ENCODE results near the gene FIBP. TPM values are rescaled to one million over a fixed set of nuclear protein-coding genes. Genes with fewer than 3 reads are reported as not detected.

The FIBP gene
- total RNA-seq (100 to 1,000 TPM; 121 to 123 TPM), polyA plus RNA-seq (78.6 TPM)

- peak; percentile 89 to 98 (median 95) for DNase-seq
- Histone ChIP-seq H3K36me3 (ENCODE audit: insufficient read depth, low read length) (peaks cover 9% of the 10 kb centered on the region), H3K9me3 (ENCODE audit: low read length) (no peaks in the 10 kb centered on the region), H3K27me3 (ENCODE audit: insufficient read depth, low read length, poor library complexity, severe bottlenecking) (no peaks in the 10 kb centered on the region), H3K4me3 (ENCODE audit: low read length) (peak within 1 kb of the TSS; percentile 94), H3K27ac (ENCODE audit: low read depth, low read length) (peak within 1 kb of the TSS; percentile 87), H3K4me1 (ENCODE audit: insufficient read depth, low read length) (peaks cover 48% of the 10 kb centered on the region)
- ChIA-PET POLR2A (interaction anchor here (0.5 to 6.0 kb wide), 22 partner anchors 11 to 273 kb away, joined by 3 to 140 read pairs (median 4); partner anchors contain the start of genes BANF1, C11orf68, CFL1 and KAT5), CTCF (interaction anchor here (0.6 to 21.9 kb wide), 34 partner anchors 11 to 329 kb away, joined by 3 to 560 read pairs (median 4); partner anchors contain the start of genes AP5B1, BANF1, C11orf68 and CFL1)
- no peaks in the 10 kb centered on the region for H3K9me3 Mint-ChIP-seq
- H3K27ac Mint-ChIP-seq: peak within 1 kb of the TSS; percentile 84 to 100 (median 96)
- H3K27me3 Mint-ChIP-seq: no peaks in the 10 kb centered on the region
- H3K36me3 Mint-ChIP-seq: peaks cover 0 to 38% (median 0%) of the 10 kb centered on the region in 3 donors
- H3K4me3 Mint-ChIP-seq: peak within 1 kb of the TSS; percentile 83 to 97 (median 92)
- peaks cover 54 to 71% (median 69%) of the 10 kb centered on the region in 3 donors for H3K4me1 Mint-ChIP-seq
Observed at GRCh38 chr11:65888163-65888814, at the start of gene FIBP. Gene FIBP, minus strand, starts transcription at chr11:65888471. Its CDS starts 53 bp downstream, at chr11:65888418.

DNA sequence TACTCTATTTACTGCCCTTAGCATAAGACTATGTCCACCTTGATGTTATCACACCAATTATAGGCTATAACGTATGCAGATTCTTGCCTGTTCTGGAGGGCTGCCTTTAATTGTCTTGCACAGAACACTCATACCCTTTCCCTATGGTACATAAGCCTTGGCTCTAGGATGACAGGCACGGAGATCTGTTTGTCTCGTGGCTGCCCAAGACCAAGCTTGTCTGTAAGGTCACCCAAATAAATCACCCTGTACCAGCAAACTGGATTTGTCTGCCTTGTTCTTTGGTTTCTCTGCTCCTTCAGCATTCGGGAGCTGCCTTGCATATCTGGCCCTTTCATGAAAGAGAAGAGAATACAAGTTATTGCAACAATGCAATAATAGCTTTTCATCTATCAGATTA is 49.5 kb upstream of the FIBP start:
- DNase-seq: no peak
- POLR2A ChIA-PET: no interaction called here
- Histone ChIP-seq H3K27ac (ENCODE audit: low read depth, low read length) (no peak overlapping the region), H3K27me3 (ENCODE audit: insufficient read depth, low read length, poor library complexity, severe bottlenecking) (no peaks in the 10 kb centered on the region), H3K4me3 (ENCODE audit: low read length) (no peak overlapping the region), H3K4me1 (ENCODE audit: insufficient read depth, low read length) (no peaks in the 10 kb centered on the region), H3K36me3 (ENCODE audit: insufficient read depth, low read length) (no peaks in the 10 kb centered on the region), H3K9me3 (ENCODE audit: low read length) (no peaks in the 10 kb centered on the region)
- Mint-ChIP-seq H3K27ac (no peak overlapping the region), H3K4me1 (no peaks in the 10 kb centered on the region), H3K4me3 (no peak overlapping the region), H3K9me3 (no peaks in the 10 kb centered on the region), H3K27me3 (peaks cover 1 to 15% of the 10 kb centered on the region in 2 donors), H3K36me3 (no peaks in the 10 kb centered on the region)
- CTCF ChIA-PET: interaction anchor here (0.6 to 1.8 kb wide), 2 partner anchors 53 kb away, joined by 3 to 5 read pairs; no protein-coding TSS in a partner anchor

DNA sequence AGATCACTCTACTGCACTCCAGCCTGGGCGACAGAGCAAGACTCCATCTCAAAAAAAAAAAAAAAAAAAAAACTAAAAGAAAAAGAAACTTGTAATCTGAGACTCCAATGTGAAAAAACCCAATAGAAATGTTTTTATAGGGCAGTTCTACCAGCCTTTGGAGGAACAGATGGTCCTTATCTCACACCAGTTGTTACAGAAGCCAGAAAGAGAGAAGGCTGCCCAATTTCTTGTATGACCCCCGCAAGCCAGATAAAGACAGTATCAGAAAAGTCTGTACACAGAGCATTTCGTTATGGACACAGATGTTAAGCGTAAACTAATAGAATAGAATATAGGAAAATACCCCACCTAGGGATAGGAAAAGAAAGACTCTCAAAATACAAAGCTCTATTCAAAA is 45.7 kb upstream of the FIBP start:
- no peak overlapping the region for H3K4me3 ChIP-seq (ENCODE audit: low read length)
- H3K27ac ChIP-seq (ENCODE audit: low read depth, low read length): no peak overlapping the region
- peaks cover 2% of the 10 kb centered on the region for H3K4me1 ChIP-seq (ENCODE audit: insufficient read depth, low read length)
- peaks cover 1 to 11% of the 10 kb centered on the region in 2 donors for H3K27me3 Mint-ChIP-seq
- H3K27me3 ChIP-seq (ENCODE audit: insufficient read depth, low read length, poor library complexity, severe bottlenecking): no peaks in the 10 kb centered on the region
- no peak for DNase-seq
- H3K9me3 Mint-ChIP-seq: no peaks in the 10 kb centered on the region
- no peaks in the 10 kb centered on the region for H3K36me3 Mint-ChIP-seq
- no peak overlapping the region for H3K27ac Mint-ChIP-seq
- H3K36me3 ChIP-seq (ENCODE audit: insufficient read depth, low read length): no peaks in the 10 kb centered on the region
- ChIA-PET CTCF (interaction anchor here (0.7 to 2.8 kb wide), 3 partner anchors 16 to 49 kb away, joined by 3 to 17 read pairs (median 3); partner anchors contain the start of gene FIBP), POLR2A (interaction anchor here (0.6 kb wide), 1 partner anchor 86 kb away, joined by 3 read pairs; no protein-coding TSS in a partner anchor)
- no peaks in the 10 kb centered on the region for H3K9me3 ChIP-seq (ENCODE audit: low read length)
- H3K4me3 Mint-ChIP-seq: no peak overlapping the region
- peaks cover 1 to 16% (median 7%) of the 10 kb centered on the region in 3 donors for H3K4me1 Mint-ChIP-seq

- H3K9me3 ChIP-seq (ENCODE audit: low read length): no peaks in the 10 kb centered on the region
- H3K4me3 Mint-ChIP-seq: no peak overlapping the region
- CTCF ChIA-PET: interaction anchor here (1.0 to 8.0 kb wide), 3 partner anchors 43 to 51 kb away, joined by 3 to 60 read pairs (median 17); partner anchors contain the start of genes CCDC85B and FIBP
- H3K27ac ChIP-seq (ENCODE audit: low read depth, low read length): no peak overlapping the region
- H3K36me3 ChIP-seq (ENCODE audit: insufficient read depth, low read length): no peaks in the 10 kb centered on the region
- peaks cover 1 to 3% of the 10 kb centered on the region in 2 donors for H3K27me3 Mint-ChIP-seq
- no peaks in the 10 kb centered on the region for H3K9me3 Mint-ChIP-seq
- H3K4me1 ChIP-seq (ENCODE audit: insufficient read depth, low read length): peaks cover 16% of the 10 kb centered on the region
- POLR2A ChIA-PET: interaction anchor here (0.6 kb wide), 1 partner anchor 46 kb away, joined by 3 read pairs; no protein-coding TSS in a partner anchor
- H3K36me3 Mint-ChIP-seq: no peaks in the 10 kb centered on the region
- no peaks in the 10 kb centered on the region for H3K27me3 ChIP-seq (ENCODE audit: insufficient read depth, low read length, poor library complexity, severe bottlenecking)
- no peak overlapping the region for H3K4me3 ChIP-seq (ENCODE audit: low read length)
- peaks cover 16 to 31% (median 22%) of the 10 kb centered on the region in 3 donors for H3K4me1 Mint-ChIP-seq
- no peak overlapping the region for H3K27ac Mint-ChIP-seq
- no peak for DNase-seq
Observed at GRCh38 chr11:65932558-65932919, 44.3 kb upstream of the FIBP start.

- POLR2A ChIA-PET: interaction anchor here (0.6 kb wide), 2 partner anchors 44 to 45 kb away, joined by 3 read pairs; partner anchors contain the start of gene FIBP
- Mint-ChIP-seq H3K27me3 (peaks cover 0 to 1% of the 10 kb centered on the region in 2 donors), H3K4me3 (peak overlapping the region in 1 of 7 donors; percentile 40), H3K27ac (peak overlapping the region in 1 of 8 donors; percentile 68), H3K4me1 (peaks cover 22 to 36% (median 26%) of the 10 kb centered on the region in 3 donors), H3K36me3 (no peaks in the 10 kb centered on the region), H3K9me3 (no peaks in the 10 kb centered on the region)
- no peaks in the 10 kb centered on the region for H3K36me3 ChIP-seq (ENCODE audit: insufficient read depth, low read length)
- H3K9me3 ChIP-seq (ENCODE audit: low read length): no peaks in the 10 kb centered on the region
- CTCF ChIA-PET: interaction anchor here (1.0 to 8.0 kb wide), 3 partner anchors 42 to 50 kb away, joined by 3 to 60 read pairs (median 17); partner anchors contain the start of genes CCDC85B and FIBP
- DNase-seq: peak in 1 of 5 donors; percentile 48
- no peak overlapping the region for H3K4me3 ChIP-seq (ENCODE audit: low read length)
- no peak overlapping the region for H3K27ac ChIP-seq (ENCODE audit: low read depth, low read length)
- H3K4me1 ChIP-seq (ENCODE audit: insufficient read depth, low read length): peaks cover 21% of the 10 kb centered on the region
- H3K27me3 ChIP-seq (ENCODE audit: insufficient read depth, low read length, poor library complexity, severe bottlenecking): no peaks in the 10 kb centered on the region
Observed at GRCh38 chr11:65931773-65932557, 43.7 kb upstream of the FIBP start.

DNA sequence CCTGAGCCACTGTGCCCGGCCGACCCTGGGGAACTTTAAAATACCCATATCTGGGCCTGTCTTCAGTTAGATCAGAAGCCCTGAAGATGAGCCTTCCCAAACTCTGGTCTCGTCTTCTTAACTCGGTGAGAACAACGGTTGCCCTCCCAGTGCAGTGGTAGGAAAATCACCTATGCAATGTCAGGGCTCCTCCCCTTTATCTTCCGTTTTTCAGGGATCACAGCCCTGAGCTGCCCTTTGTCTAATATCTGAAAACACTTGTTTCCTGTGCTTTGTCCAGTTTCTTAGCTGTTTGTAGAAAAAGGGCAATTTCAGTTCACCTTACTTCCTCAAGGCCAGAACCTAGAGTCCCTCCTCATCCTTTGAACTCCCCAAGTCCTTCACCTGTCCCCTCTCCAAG is 40.4 kb upstream of the FIBP start:
- H3K4me1 ChIP-seq (ENCODE audit: insufficient read depth, low read length): peaks cover 22% of the 10 kb centered on the region
- DNase-seq: peak in 1 of 5 donors; percentile 22
- ChIA-PET CTCF (interaction anchor here (0.7 to 8.0 kb wide), 6 partner anchors 10 to 60 kb away, joined by 3 to 60 read pairs (median 4); partner anchors contain the start of genes CCDC85B and FIBP), POLR2A (interaction anchor here (0.7 to 1.5 kb wide), 5 partner anchors 9 to 68 kb away, joined by 3 to 11 read pairs (median 4); partner anchors contain the start of genes CCDC85B and MUS81)
- peak overlapping the region; percentile 70 for H3K27ac ChIP-seq (ENCODE audit: low read depth, low read length)
- Mint-ChIP-seq H3K27ac (peak overlapping the region; percentile 89 to 99 (median 96)), H3K4me1 (peaks cover 23 to 40% (median 30%) of the 10 kb centered on the region in 3 donors), H3K4me3 (peak overlapping the region; percentile 55 to 88 (median 77)), H3K9me3 (no peaks in the 10 kb centered on the region), H3K27me3 (no peaks in the 10 kb centered on the region), H3K36me3 (peaks cover 0 to 5% (median 2%) of the 10 kb centered on the region in 3 donors)
- no peaks in the 10 kb centered on the region for H3K27me3 ChIP-seq (ENCODE audit: insufficient read depth, low read length, poor library complexity, severe bottlenecking)
- no peaks in the 10 kb centered on the region for H3K9me3 ChIP-seq (ENCODE audit: low read length)
- H3K4me3 ChIP-seq (ENCODE audit: low read length): peak overlapping the region; percentile 63
- no peaks in the 10 kb centered on the region for H3K36me3 ChIP-seq (ENCODE audit: insufficient read depth, low read length)

- H3K27ac ChIP-seq (ENCODE audit: low read depth, low read length): peak overlapping the region; percentile 70
- no peaks in the 10 kb centered on the region for H3K9me3 ChIP-seq (ENCODE audit: low read length)
- Mint-ChIP-seq H3K27ac (peak overlapping the region; percentile 89 to 99 (median 96)), H3K4me3 (peak overlapping the region; percentile 55 to 88 (median 77)), H3K27me3 (no peaks in the 10 kb centered on the region), H3K36me3 (peaks cover 0 to 12% (median 4%) of the 10 kb centered on the region in 3 donors), H3K9me3 (no peaks in the 10 kb centered on the region), H3K4me1 (peaks cover 23 to 45% (median 32%) of the 10 kb centered on the region in 3 donors)
- ChIA-PET CTCF (interaction anchor here (0.7 to 8.0 kb wide), 6 partner anchors 10 to 216 kb away, joined by 3 to 60 read pairs (median 4); partner anchors contain the start of genes CCDC85B, FIBP and KAT5), POLR2A (interaction anchor here (0.5 to 1.5 kb wide), 10 partner anchors 8 to 491 kb away, joined by 3 to 11 read pairs (median 4); partner anchors contain the start of genes CCDC85B and MUS81)
- H3K27me3 ChIP-seq (ENCODE audit: insufficient read depth, low read length, poor library complexity, severe bottlenecking): no peaks in the 10 kb centered on the region
- peaks cover 6% of the 10 kb centered on the region for H3K36me3 ChIP-seq (ENCODE audit: insufficient read depth, low read length)
- H3K4me3 ChIP-seq (ENCODE audit: low read length): peak overlapping the region; percentile 63
- DNase-seq: peak; percentile 59 to 88 (median 78)
- peaks cover 22% of the 10 kb centered on the region for H3K4me1 ChIP-seq (ENCODE audit: insufficient read depth, low read length)
Observed at GRCh38 chr11:65927904-65928397, 39.7 kb upstream of the FIBP start.

Measured in CD8-positive, alpha-beta memory T cell (primary cell).